MCF 10A (cell line): ENCODE results near the gene TPD52L1. TPM values are rescaled to one million over a fixed set of nuclear protein-coding genes. Genes with fewer than 3 reads are reported as not detected.

ENCODE experiments used
- BruUV-seq: library from RNA; stranded (reverse); fragments of 400-500 nt; replicated peaks from 2 replicates; lab custom pipeline; 2021; lab: Mats Ljungman, UMichigan
- CTCF ChIA-PET: fragments of 300-600 bp; sonication (Branson Sonifier 250); formaldehyde crosslinking; extraction: SDS; loops from one replicate; lab custom pipeline; 2021; ENCODE audit warnings: antibody characterized with exemption, inconsistent platforms; lab: Yijun Ruan, JAX
- POLR2A ChIA-PET: fragments of 300-600, 350-650 bp; sonication (Branson Sonifier 250); formaldehyde crosslinking; extraction: SDS; loops from one replicate; lab custom pipeline; 2020; ENCODE audit warnings: antibody characterized with exemption, inconsistent platforms; lab: Yijun Ruan, JAX
- DNase-seq: peaks from one replicate; pipeline ENCODE4 v3.0.0-alpha.2; 2018; ENCODE audit not compliant: unreplicated experiment
- H3K27ac Mint-ChIP-seq: one replicate; pipeline ENCODE4 v1.8.0; 2022; ENCODE audit warnings: mild to moderate bottlenecking, low read depth, mixed read lengths; ENCODE audit not compliant: unreplicated experiment
- H3K27me3 Mint-ChIP-seq: one replicate; pipeline ENCODE4 v1.8.0; 2022; ENCODE audit warnings: mixed read lengths; ENCODE audit not compliant: insufficient read depth, unreplicated experiment
- H3K36me3 Mint-ChIP-seq: one replicate; pipeline ENCODE4 v1.8.0; 2022; ENCODE audit warnings: mild to moderate bottlenecking, moderate library complexity, mixed read lengths; ENCODE audit not compliant: insufficient read depth, unreplicated experiment
- H3K4me1 Mint-ChIP-seq: one replicate; pipeline ENCODE4 v1.8.0; 2022; ENCODE audit warnings: mixed read lengths; ENCODE audit not compliant: insufficient read depth, unreplicated experiment
- H3K4me3 Mint-ChIP-seq: one replicate; pipeline ENCODE4 v1.8.0; 2022; ENCODE audit warnings: mild to moderate bottlenecking, moderate library complexity, mixed read lengths; ENCODE audit not compliant: unreplicated experiment
- H3K9me3 Mint-ChIP-seq: one replicate; pipeline ENCODE4 v1.8.0; 2022; ENCODE audit warnings: mixed read lengths; ENCODE audit not compliant: unreplicated experiment
- CTCF ChIP-seq: fragments of 200-600 bp; IDR thresholded peaks from one replicate; pipeline ENCODE4 v1.8.0; 2022; ENCODE audit warnings: antibody characterized with exemption, mild to moderate bottlenecking; ENCODE audit not compliant: unreplicated experiment
- intact Hi-C: fragments of 100-400 bp; cut with micrococcal nuclease; formaldehyde crosslinking; loops from 2 replicates; pipeline ENCODE4 v1.14.1; 2022
- total RNA-seq: library from RNA; stranded (reverse); gene quantifications from 2 replicates; pipeline ENCODE4 v1.2.3, GENCODE V29; 2022

TPD52L1 gene
- total RNA-seq, 1 experiment from 2014 or later: 69.5 TPM

GRCh38 chr6:125251516-125252220, 98.1 kb downstream of the TPD52L1 start:
- Mint-ChIP-seq H3K4me3 (no peak overlapping the region), H3K4me1 (peaks cover 24% of the 10 kb centered on the region), H3K9me3 (no peaks in the 10 kb centered on the region), H3K27ac (no peak overlapping the region), H3K27me3 (no peaks in the 10 kb centered on the region), H3K36me3 (peaks cover 17% of the 10 kb centered on the region)
- no TSS peak for BruUV-seq
- POLR2A ChIA-PET: interaction anchor here (0.6 to 1.2 kb wide), 3 partner anchors 17 to 51 kb away, joined by 3 to 4 read pairs (median 3); no protein-coding TSS in a partner anchor
- intact Hi-C loops: no loop called here
- CTCF ChIA-PET: interaction anchor here (0.7 to 1.5 kb wide), 4 partner anchors 42 to 59 kb away, joined by 3 to 5 read pairs (median 4); no protein-coding TSS in a partner anchor
- TF ChIP-seq CTCF: no peak
- DNase-seq: no peak

GRCh38 chr6:125252891-125253290, 99.3 kb downstream of the TPD52L1 start:
- no TSS peak for BruUV-seq
- Mint-ChIP-seq H3K4me1 (peaks cover 23% of the 10 kb centered on the region), H3K4me3 (no peak overlapping the region), H3K27ac (no peak overlapping the region), H3K9me3 (no peaks in the 10 kb centered on the region), H3K27me3 (no peaks in the 10 kb centered on the region), H3K36me3 (peaks cover 16% of the 10 kb centered on the region)
- DNase-seq: no peak
- intact Hi-C loops: no loop called here
- CTCF ChIA-PET: interaction anchor here (0.5 to 2.5 kb wide), 5 partner anchors 42 to 1289 kb away, joined by 3 to 12 read pairs (median 3); partner anchors contain the start of gene TPD52L1
- TF ChIP-seq CTCF: no peak
- POLR2A ChIA-PET: interaction anchor here (0.8 to 1.6 kb wide), 5 partner anchors 32 to 60 kb away, joined by 3 to 9 read pairs (median 5); no protein-coding TSS in a partner anchor

DNA sequence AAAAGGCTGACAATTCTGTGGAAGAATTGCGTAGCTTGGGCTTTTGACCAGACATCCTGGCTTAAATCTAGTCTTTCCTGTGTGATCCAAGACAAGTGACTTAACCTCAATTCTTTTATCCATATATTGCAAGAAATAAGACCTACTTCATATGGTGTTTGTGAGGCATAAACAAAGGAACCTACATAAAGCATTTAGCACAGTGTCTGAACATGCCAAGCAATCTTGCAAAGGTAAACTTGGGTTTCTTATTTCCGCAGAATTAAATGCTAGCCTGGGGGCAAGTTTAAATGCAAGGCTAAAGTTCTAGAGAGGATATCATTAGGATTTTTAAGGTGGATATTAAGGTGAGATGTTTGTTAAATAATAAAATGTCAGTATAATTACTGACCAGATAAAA, 100.3 kb downstream of the TPD52L1 start:
- no peak overlapping the region for H3K4me3 Mint-ChIP-seq
- no peaks in the 10 kb centered on the region for H3K9me3 Mint-ChIP-seq
- H3K36me3 Mint-ChIP-seq: peaks cover 10% of the 10 kb centered on the region
- no peak overlapping the region for H3K27ac Mint-ChIP-seq
- intact Hi-C loops: no loop called here
- DNase-seq: no peak
- H3K27me3 Mint-ChIP-seq: no peaks in the 10 kb centered on the region
- no TSS peak for BruUV-seq
- peaks cover 26% of the 10 kb centered on the region for H3K4me1 Mint-ChIP-seq
- TF ChIP-seq CTCF: no peak
- ChIA-PET CTCF (interaction anchor here (1.0 to 2.5 kb wide), 2 partner anchors 62 to 100 kb away, joined by 7 to 12 read pairs; partner anchors contain the start of gene TPD52L1), POLR2A (interaction anchor here (0.8 to 2.3 kb wide), 10 partner anchors 9 to 100 kb away, joined by 3 to 9 read pairs (median 4); partner anchors contain the start of gene TPD52L1)

DNA sequence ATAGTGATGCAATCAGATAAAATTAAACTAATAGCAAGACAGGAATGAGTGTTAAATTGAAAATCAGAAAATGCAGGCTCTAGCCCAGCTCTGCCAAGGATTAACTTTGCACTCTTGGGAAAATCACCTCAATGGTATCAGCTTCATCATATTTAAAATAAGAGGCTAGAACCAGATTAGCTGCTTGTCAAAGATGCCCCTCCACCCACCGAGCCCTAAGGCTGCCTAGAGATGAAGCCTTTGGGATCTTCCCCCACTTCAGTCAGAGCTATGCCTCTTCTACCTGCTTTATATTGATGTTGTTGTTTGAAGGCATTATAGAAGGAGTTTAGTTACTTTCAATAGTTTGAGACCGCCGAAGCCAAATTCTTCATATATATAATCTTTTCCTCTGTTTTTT, 100.7 kb downstream of the TPD52L1 start:
- no peak overlapping the region for H3K27ac Mint-ChIP-seq
- intact Hi-C loops: no loop called here
- no peak for DNase-seq
- H3K4me3 Mint-ChIP-seq: no peak overlapping the region
- no peaks in the 10 kb centered on the region for H3K9me3 Mint-ChIP-seq
- H3K36me3 Mint-ChIP-seq: peaks cover 10% of the 10 kb centered on the region
- no peak for TF ChIP-seq CTCF
- ChIA-PET POLR2A (interaction anchor here (0.6 to 2.3 kb wide), 11 partner anchors 9 to 101 kb away, joined by 3 to 6 read pairs (median 4); partner anchors contain the start of gene TPD52L1), CTCF (interaction anchor here (0.6 to 2.5 kb wide), 3 partner anchors 18 to 101 kb away, joined by 4 to 12 read pairs (median 7); partner anchors contain the start of gene TPD52L1)
- H3K4me1 Mint-ChIP-seq: peaks cover 31% of the 10 kb centered on the region
- no peaks in the 10 kb centered on the region for H3K27me3 Mint-ChIP-seq
- no TSS peak for BruUV-seq
